Measurements from ENCODE around the gene EFNA2.
"Not testable (repeated sequence)": the region's sequence is repeated elsewhere in the genome, so short reads cannot be mapped to it uniquely, and the experiment has no call there.

The EFNA2 gene

DNA sequence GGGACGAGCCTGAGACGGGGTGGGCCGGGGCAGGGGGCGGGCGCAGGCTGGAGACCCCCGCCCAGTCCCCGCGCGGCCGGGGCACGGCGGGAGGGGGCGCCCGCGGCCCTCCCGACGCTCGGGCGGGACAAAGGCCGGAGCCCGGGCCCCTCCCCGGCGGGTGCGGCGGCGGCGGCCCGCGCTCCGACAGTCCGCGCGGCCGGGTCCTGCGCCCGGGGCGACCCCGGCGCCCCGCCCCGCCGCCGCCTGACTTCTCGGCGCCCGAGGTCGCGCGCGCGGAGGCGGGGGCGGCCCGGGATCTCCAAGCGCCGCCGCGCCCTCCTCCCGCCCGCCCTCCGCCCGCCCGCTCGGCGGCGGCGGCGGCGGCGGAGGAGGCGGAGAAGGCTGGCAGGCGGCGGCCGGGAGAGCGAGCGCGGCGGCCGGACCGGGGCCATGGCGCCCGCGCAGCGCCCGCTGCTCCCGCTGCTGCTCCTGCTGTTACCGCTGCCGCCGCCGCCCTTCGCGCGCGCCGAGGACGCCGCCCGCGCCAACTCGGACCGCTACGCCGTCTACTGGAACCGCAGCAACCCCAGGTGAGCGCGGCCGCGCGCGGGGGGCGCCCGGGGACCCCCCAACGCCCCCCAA is at the start of gene EFNA2:
Gene EFNA2, plus strand, starts transcription at position 137 of the 624 bp plus-strand sequence. Its CDS starts 296 bp downstream, at position 433.
- DNase-seq (ENCODE audit: low read depth in 3 of 3), result no peak

DNA sequence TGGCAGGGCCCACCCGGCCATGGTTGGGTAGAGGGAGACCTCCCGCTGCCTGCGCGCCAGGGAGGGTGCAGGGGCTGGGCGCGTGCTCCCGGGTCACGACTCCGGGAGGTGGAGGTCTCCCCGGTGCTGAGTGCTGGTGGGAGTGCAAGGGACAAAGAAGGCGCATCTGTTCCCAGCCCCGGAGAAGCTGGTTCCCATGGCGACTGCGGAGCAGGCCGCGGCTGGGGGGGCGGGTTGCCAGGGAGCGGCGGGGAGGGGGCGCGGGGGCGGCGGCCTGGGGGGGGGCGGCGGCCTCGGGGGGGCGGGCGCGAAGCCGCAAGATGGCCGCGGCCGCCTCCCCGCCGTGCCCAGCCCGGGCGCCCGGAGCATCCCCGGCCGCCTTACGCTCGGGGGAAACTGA is 49.1 kb upstream of the EFNA2 start:
- no peak for DNase-seq (ENCODE audit: low read depth in 3 of 3)

DNA sequence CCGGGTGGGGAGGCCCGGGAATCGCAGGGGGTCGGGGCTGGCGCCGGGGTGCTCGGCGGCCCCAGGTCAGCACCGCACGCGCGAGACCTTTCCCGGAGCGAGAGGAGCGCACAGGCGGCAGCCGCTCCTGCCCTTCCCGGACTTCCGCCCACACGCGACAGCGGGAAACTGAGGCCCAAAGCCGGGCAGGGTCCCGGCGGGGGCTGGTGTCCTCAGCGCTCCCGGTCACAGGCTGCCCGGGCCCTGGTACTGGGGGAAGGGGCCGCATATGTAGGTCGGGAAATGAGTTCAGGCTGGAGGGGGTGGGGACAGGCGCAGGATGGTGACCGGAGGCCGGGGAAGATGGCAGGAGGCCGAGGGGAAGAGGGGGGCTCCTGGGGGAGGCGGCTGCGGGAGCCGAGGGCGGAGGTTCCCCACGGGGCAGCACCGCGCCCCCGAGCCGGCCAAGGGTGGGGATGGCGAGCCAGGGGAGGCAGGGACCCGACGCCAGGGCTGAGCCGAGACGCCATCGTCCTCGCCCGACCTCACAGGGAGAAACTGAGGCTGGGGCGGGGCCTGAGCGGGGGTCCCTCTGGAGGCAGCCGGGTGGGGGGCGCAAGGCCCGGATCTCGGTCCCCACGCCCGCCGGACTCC is 48.5 kb upstream of the EFNA2 start:
- DNase-seq (ENCODE audit: low read depth in 3 of 3), result no peak

DNA sequence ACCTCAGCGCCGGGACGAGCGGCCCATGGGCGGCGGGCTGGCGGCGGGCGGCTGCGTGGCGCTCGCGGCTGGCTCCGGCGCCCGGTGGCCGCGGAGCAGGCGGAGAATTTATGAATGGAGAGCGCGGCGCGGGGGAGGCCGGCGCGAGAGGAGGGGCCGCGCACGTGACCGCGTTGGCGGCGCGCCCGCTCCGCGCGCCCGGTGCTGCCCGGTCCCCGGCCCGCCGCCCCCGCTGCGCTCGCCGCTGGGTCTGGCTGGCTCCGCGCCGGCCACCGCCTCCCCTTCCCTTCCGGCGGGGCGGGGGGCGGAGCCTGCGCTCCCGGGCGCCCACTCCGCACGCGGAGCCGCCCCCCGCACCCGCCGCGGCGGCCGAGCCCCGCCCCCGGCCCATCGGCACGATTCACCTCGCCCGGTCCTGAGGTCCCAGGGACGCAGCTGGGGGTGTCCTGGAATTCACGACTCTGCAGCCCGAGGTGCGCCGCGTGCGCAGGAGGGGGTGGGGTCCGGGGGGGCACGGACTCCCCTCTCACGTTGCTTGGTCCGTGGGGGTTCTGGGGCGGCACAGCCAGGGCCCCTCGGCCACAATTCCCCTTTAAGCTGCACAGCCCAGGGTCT is 47.8 kb upstream of the EFNA2 start, which contains the start of gene CBARP:
Gene CBARP, minus strand, starts transcription at position 252 of the 615 bp plus-strand sequence. CDS start 1,905 bp downstream, outside the sequence.
- DNase-seq (ENCODE audit: low read depth in 3 of 3), result no peak

DNA sequence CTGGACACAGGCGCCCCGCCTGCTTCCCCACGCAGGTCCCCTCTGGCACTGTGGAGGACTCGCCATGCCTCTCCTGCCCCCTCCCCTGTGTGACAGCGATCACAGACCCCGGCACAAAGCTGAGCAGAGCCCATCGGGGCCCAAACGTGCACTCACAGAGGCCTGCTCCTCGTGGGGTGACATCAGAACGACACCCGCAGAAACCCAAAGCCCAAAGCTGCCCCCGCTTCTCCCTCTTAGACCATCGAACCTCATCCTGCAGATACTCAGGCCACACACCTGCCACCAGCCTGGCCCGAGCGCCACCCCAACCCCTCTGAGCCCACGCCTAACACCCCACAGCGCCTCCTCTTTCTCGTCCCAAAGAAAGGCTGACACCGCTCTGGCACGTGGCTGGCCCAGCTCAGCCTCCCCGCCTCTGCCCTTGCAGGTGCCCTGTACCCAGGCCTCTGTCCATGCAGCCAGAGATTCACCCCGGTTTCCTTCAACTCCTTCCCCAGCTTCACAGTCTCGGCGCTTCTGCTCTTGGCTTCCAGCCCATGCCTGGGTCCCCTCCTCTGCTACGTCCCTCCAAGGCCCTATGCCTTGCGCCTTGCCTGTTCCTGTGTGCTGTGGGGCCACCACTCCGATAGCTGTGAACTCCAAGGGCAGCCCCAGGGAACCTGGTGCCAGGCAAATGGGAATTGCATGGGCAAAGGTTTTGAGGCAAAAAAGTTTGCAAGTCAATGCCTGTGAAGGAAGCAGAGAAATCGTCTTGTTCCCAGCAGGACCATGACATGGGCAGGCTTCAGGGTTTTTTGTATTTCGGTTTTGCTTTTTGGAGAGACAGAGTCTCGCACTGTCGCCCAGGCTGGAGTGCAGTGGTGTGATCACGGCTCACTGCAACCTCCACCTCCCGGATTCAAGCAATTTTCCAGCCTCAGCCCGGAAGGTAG is 47.0 kb upstream of the EFNA2 start:
- DNase-seq (ENCODE audit: low read depth in 3 of 3), result no peak

DNA sequence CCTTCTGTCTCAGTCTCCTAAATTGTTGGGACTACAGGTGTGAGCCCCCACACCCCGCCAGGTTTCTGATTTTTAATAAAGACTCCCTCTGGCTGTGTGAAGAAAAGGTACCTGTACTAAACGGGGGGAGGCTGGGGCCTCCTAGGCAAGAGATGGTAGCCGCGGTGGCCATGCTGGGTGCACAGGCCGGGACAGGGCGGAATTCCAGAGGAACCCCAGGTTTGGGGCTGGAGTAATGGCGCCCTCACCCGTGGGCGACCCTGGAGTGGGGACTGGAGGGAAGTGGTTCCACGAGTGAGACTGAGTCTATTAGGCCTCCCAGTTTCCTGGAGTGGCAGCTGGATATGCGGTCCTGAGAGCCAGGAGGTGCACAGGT is 46.3 kb upstream of the EFNA2 start:
- no peak for DNase-seq (ENCODE audit: low read depth in 3 of 3)

DNA sequence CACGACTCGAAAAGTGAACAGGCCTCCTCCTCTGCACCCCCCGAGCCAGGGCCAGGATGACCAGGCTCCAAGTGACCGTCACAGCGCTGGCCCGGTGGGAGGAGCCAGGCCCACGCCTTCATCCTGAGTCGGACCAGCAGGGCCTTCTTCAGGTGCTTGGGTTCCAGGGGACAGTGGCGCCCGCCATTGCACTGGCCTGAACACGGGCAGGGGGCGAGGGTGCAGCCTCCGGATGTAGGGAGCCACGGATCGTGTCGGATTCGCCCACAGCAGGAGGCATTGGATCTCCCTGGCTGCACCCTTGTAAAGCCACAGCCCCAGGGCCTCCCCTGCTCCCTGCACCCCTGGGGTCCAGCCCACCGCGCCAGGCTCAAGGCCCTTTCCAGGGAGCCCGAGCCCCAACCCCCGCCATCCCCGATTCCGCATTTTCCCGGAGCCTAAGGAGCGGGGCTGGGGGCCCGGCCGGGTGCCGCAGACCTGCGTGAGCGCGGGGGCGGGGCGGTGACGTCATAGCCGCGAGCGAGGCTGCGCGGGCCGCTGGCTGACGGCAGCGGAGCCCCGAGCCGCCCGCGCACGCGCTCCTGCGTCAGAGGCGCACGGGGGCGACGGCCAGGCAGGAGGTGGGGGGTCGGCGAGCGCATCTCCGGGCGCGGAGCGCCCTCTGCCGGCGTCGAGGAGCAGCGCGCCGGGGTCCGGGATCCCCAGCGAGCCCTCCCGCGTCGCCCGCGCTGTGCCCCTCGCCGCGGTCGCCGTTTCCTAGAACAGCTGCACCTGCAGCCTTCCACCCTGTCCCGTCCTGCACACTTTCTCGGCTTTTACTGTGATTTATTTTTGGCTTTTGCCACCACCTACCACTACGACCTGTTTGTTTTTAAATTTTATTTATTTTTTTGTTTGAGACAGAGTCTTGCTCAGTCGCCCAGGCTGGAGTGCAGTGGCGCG is 45.6 kb upstream of the EFNA2 start:
- DNase-seq (ENCODE audit: low read depth in 3 of 3), result peak; percentile 86 to 90 (median 90)

DNA sequence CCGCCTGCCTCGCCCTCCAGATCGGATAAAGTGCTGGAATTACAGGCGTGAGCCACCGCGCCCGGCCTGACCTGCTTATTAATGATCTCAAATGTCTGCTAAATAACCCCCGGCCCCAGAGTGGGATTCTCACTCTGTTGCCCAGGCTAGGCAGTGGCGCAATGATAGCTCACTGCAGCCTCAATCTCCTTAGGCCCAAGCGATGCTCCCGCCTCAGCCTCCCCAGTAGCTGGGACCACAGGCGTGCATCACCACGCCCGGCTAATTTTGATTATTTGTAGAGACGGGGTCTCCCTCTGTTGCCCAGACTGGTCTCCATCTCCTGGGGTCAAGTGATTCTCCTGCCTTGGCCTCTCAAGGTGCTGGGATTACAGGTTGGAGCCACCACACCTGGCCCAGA is 44.7 kb upstream of the EFNA2 start:
- DNase-seq (ENCODE audit: low read depth in 3 of 3), result no peak

DNA sequence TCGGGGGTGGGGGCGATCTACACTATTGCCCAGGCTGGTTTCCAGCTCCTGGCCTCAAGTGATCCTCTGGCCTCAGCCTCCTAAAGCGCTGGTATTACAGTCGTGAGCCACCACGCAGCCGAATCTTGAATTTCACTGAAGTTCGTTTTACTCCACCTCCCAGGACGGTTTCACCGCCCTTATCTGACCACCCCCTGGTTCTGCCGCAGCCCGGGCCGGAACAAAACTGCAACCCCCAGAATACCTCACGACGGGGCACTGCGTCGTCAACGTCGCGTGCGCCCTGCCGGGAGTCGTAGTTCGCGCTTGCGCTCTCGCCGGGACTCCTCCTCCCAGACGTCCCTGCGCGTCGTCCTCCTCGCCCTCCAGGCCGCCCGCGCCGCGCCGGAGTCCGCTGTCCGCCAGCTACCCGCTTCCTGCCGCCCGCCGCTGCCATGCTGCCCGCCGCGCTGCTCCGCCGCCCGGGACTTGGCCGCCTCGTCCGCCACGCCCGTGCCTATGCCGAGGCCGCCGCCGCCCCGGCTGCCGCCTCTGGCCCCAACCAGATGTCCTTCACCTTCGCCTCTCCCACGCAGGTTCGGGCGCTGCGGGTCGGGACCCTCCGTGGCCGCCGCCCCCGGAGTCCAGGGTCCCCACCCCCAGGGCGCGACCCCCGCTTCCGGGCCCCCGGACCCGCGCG is 44.1 kb upstream of the EFNA2 start, which contains the start of gene ATP5F1D:
Gene ATP5F1D, plus strand, starts transcription at position 335 of the 679 bp plus-strand sequence. Its CDS starts 100 bp downstream, at position 435.
- DNase-seq (ENCODE audit: low read depth in 3 of 3), result peak; percentile 76 to 84 (median 80)

DNA sequence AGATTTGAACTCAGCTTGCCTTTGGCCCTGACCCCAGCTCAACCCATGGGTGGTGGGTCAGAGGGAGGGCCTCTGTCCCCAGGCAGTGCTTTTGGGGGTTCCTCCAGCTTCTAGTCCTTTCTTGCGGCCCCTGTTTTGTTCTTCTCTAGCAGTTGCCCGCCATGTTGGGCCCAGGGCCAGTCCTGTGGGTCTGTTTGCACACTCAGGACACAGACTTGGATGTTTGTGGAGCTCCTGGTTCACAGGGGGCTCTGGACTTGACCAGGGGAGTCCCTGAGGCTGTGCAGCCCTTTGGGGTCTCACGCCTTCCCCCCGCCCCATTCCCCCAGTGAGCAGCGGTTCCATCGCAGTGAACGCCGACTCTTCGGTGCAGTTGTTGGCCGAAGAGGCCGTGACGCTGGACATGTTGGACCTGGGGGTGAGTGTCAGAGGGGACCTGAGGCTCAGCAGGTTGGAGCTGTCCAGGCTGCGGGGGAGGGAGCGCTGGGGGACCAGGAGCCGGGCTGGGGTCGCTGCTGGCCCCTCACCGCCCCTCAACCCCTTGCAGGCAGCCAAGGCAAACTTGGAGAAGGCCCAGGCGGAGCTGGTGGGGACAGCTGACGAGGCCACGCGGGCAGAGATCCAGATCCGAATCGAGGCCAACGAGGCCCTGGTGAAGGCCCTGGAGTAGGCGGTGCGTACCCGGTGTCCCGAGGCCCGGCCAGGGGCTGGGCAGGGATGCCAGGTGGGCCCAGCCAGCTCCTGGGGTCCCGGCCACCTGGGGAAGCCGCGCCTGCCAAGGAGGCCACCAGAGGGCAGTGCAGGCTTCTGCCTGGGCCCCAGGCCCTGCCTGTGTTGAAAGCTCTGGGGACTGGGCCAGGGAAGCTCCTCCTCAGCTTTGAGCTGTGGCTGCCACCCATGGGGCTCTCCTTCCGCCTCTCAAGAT is 41.6 kb upstream of the EFNA2 start:
- peak; percentile 74 to 79 (median 75) for DNase-seq (ENCODE audit: low read depth in 3 of 3)

DNA sequence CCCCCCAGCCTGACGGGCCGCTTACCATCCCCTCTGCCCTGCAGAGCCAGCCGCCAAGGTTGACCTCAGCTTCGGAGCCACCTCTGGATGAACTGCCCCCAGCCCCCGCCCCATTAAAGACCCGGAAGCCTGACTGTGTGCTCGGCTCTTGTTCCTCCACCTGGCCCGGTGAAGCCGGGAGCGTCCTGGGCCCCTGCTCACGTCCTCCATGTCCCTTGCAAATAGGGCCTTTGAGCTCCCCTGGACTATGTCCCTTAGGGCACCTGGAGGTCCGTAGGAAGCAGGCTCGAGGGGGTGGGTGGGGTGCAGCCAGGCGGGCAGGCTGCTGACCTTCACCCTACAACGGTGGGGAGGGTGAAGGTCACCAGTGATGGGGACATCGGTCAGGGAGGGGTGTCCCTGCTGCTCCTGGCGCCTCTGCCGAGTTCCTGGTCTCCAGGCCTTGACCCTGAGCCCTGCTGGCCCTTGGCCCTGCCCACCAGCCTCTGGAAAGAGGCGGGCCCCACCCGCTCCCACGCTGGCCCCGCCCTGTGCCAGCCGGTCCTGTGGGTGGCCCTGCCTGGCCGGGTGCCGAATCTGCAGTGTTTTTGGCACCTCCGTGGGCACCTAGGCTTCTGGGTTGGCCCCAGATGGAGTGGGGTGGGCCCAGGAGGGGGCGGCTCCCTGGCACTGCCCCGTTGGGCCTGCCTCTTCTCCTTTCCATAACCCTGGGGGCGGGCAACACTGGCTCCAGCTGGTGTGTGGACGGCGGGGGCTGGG is 40.8 kb upstream of the EFNA2 start:
- no peak for DNase-seq (ENCODE audit: low read depth in 3 of 3)

DNA sequence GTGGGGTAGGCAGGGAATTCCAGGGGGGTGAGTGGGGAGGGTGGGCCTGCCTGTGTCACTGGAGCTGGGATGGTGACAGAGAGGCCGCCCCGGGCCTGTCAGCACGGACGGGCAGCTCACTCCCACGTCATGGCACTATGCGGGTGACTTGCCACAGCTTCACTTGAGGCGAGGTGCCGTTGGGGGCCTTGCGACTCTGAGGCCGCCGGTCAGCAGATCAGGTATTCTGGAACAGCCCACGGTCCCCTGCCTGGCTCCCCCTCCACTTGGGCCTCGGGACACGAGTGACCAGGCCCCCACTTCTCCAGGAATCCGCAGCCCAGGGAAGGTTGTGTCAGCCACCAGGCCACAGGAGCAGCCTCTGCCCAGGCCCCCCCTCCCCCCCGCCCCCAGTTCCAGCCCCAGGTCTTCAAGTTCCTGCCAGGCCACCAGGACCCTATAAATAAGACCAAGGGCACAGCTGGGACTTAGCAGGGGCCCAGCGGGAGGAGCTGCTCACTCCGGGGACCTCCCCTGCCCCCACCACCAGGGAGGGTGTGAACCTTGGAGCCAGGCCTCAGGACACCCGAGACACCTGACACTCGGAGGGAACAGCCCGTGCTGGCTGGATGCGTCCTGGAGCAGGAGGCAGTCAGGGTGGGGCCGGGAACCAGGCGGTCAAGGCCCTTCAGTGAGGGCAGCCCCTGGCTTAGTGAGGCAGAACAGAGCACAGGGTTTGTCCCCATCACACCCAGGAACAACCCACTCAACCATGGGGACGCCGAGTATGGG is 40.0 kb upstream of the EFNA2 start:
- no peak for DNase-seq (ENCODE audit: low read depth in 3 of 3)

DNA sequence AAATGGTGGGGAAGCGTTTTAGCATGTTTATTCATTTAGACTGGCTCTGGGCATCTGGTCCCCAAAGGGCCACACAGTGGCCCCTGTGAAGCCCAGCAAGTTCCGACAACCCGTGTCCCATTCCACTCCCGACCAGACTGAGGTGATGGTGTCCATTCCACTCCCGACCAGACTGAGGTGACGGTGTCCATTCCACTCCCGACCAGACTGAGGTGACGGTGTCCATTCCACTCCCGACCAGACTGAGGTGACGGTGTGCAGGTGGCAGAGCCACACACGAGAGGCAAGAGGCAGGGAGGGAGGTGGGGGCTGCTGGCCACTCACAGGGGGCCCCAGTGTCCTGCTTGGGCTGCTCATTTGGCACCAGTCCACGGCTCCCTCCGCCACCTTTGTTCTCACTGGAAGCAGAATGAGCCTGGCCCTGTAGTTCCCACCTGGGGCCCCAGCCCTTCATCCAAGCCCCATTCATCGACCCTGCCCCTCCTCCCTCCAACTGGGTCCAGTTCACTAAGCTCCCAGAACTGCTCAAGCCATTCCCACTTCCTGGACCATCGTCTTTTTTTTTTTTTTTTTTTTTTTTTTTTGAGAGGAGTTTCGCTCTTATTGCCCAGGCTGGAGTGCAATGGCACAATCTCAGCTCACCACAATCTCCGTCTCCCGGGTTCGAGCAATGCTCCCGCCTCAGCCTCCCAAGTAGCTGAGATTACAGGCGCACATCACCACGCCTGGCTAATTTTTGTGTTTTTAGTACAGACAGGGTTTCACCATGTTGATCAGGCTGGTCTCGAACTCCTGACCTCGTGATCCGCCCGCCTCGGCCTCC is 39.2 kb upstream of the EFNA2 start:
- not testable (repeated sequence) for DNase-seq (ENCODE audit: low read depth in 3 of 3)

DNA sequence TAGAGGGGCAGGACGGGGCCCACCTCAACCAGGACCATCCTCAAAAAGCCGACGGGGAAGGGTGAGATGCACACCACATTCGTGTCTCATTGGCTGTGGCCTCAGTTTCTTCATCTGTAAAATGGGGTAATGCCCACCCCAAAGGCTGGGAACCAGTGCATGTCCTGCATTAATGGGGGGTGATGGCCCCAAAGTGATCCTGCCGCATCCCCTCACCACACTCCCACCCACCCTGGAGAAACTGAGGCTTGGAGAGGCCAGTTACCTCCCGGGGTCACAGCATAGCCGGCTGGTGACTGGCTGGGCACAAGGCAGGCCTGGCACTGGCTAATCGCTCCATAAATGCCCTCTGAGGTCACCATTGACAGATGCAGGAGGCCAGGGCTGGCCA is 37.9 kb upstream of the EFNA2 start:
- no peak for DNase-seq (ENCODE audit: low read depth in 3 of 3)

DNA sequence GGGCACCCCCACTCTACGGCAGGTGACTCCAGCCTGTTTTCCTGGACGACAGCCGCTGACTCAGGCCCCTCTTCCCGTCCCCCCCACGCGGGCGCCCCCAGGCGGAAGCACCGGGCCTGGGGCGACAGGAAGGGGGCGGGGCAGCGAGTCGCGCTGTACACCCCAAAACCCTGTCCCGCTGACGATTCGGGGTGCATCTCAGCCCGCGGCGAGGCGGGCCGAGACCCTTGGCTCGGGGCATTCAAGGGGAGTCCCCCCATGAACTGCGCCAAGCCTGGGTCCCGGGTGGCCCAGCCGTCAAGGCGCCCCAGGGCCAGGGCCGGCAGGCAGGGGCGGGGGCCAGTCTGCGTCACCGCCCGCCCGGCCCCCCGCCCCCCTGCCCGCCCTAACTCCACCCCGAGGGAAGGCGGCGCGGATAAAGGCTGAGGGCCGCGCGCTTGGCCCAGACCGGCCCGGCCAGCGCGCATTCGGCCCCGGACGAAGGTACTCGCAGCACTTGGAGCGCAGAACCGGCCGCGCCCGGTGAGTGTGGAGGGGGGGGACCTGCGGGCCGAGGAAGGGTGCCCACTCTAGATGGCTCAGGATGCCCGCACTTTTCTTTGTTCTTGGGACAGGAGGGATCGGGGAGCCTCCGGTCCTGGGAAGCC is 37.4 kb upstream of the EFNA2 start, which contains the start of gene MIDN:
Gene MIDN, plus strand, starts transcription at position 445 of the 647 bp plus-strand sequence. CDS start 1,714 bp downstream, outside the sequence.
- DNase-seq (ENCODE audit: low read depth in 3 of 3), result peak in 1 of 3 experiments; percentile 52

DNA sequence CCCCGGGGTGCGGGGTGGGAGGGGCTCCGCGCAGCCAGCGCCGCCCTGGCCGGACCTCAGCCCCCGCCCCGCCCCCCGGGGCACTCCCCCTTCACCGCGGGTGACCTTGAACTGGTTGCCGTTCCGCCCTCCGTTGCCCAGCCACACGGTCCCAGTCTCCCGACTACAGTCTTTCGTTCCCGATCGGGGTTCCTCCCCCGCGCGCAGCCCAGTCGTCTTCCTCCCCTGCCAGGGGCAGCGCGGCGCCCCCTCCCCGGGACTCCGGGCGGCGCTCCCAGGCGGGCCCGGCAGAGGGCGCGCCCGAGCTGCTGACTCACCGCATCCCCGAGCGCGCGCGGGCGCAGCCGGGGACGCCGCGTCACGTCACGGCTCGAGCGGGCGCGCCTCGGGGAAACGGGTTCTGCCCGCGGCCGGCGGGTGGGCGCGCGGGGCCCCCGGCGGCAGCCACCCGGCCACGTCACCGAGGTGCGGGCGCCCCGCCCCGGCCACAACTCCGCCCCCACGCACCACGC is 36.8 kb upstream of the EFNA2 start:
- DNase-seq (ENCODE audit: low read depth in 3 of 3), result peak; percentile 74 to 79 (median 74)

Data from stimulated activated CD4-positive, alpha-beta T cell treated with anti-CD3 and anti-CD28 coated beads, TNF-alpha, amount 100 ng/mL, for 4 hours (primary cell).